Fibroblast of lung (primary cell): ENCODE data around the gene CCM2.

Source experiments
- EZH2 ChIP-seq: IDR thresholded peaks from 2 replicates; pipeline ENCODE4 v1.5.1; 2012; ENCODE audit warnings: low read length, control low read depth, mild to moderate bottlenecking; ENCODE audit errors: missing control alignments
- TF ChIP-seq, protein P1 (sequence below), 2 donors: IDR thresholded peaks in 1 of 2; conservative IDR thresholded peaks in 1 of 2; 1 replicate in 1 of 2; 2 replicates in 1 of 2; pipeline ENCODE4 v1.5.1; 2011 to 2012; ENCODE audit warnings: low read length in 2 of 2, control low read depth in 1 of 2, inconsistent platforms in 1 of 2, low read depth in 1 of 2, mild to moderate bottlenecking in 1 of 2

DNA sequence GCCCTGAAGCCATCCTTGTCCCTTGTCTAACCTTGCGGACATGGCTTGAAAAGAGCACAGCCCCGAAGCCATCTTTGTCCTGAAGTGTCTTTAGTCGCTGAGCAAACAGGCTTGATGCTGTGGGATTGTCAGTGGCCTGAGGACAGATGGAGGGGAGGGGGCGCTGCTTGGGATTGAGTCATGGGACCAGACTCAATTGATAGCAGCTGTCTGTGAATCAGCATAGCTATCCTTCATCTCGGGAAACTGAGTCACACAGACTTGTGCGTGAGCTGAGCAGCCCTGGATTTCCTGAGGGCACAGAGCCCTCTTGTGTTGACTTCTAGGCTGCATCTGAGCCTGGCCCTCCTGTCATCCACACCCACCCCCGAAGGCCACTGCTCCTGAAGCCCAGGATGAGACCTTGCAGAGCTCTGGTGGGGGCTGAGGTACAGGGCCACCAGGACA lies 35.6 kb upstream of the CCM2 start:
- TF ChIP-seq, protein P1, sequence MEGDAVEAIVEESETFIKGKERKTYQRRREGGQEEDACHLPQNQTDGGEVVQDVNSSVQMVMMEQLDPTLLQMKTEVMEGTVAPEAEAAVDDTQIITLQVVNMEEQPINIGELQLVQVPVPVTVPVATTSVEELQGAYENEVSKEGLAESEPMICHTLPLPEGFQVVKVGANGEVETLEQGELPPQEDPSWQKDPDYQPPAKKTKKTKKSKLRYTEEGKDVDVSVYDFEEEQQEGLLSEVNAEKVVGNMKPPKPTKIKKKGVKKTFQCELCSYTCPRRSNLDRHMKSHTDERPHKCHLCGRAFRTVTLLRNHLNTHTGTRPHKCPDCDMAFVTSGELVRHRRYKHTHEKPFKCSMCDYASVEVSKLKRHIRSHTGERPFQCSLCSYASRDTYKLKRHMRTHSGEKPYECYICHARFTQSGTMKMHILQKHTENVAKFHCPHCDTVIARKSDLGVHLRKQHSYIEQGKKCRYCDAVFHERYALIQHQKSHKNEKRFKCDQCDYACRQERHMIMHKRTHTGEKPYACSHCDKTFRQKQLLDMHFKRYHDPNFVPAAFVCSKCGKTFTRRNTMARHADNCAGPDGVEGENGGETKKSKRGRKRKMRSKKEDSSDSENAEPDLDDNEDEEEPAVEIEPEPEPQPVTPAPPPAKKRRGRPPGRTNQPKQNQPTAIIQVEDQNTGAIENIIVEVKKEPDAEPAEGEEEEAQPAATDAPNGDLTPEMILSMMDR (conservative IDR thresholded peaks at IDR 0.05 in 1 of 2, IDR thresholded peaks at IDR 0.05 in 1 of 2; ENCODE audit: low read depth in 1 of 2, low read length in 2 of 2): peak; percentile 24 to 31
- TF ChIP-seq EZH2: no peak
